HG03354 (cell line): ENCODE results near the gene CACNA1B.

Experiments used
- ATAC-seq: cut with Tn5 transposase; IDR thresholded peaks from one replicate; pipeline ENCODE4 v1.9.1; 2021; ENCODE audit warnings: mild to moderate bottlenecking; ENCODE audit not compliant: unreplicated experiment, poor library complexity, severe bottlenecking

The CACNA1B gene

GRCh38 chr9:138063033-138063432 is 185.5 kb downstream of the CACNA1B start:
- no peak for ATAC-seq

- no peak for ATAC-seq
Measured at GRCh38 chr9:138063785-138064184, 186.2 kb downstream of the CACNA1B start.

- no peak for ATAC-seq
Measured at GRCh38 chr9:138064547-138064946, 187.0 kb downstream of the CACNA1B start.

- ATAC-seq, result no peak
Measured at GRCh38 chr9:138065287-138065686, 187.7 kb downstream of the CACNA1B start.

- ATAC-seq, result no peak
Measured at GRCh38 chr9:138066049-138066448, 188.5 kb downstream of the CACNA1B start.

- no peak for ATAC-seq
Measured at GRCh38 chr9:138067613-138068367, 190.2 kb downstream of the CACNA1B start.

- ATAC-seq, result no peak
Measured at GRCh38 chr9:138068601-138069035, 191.0 kb downstream of the CACNA1B start.

GRCh38 chr9:138069731-138070456 is 192.3 kb downstream of the CACNA1B start:
- ATAC-seq, result no peak

GRCh38 chr9:138070815-138071214 is 193.2 kb downstream of the CACNA1B start:
- ATAC-seq, result no peak

GRCh38 chr9:138071292-138071691 is 193.7 kb downstream of the CACNA1B start:
- no peak for ATAC-seq

GRCh38 chr9:138071731-138072130 is 194.1 kb downstream of the CACNA1B start:
- no peak for ATAC-seq

- ATAC-seq, result no peak
Measured at GRCh38 chr9:138072161-138072842, 194.7 kb downstream of the CACNA1B start.

- ATAC-seq, result no peak
Measured at GRCh38 chr9:138072897-138073296, 195.3 kb downstream of the CACNA1B start.

- ATAC-seq, result no peak
Measured at GRCh38 chr9:138073408-138073807, 195.8 kb downstream of the CACNA1B start.

GRCh38 chr9:138073808-138074207 is 196.2 kb downstream of the CACNA1B start:
- no peak for ATAC-seq

GRCh38 chr9:138074516-138074915 is 196.9 kb downstream of the CACNA1B start:
- ATAC-seq, result no peak

- no peak for ATAC-seq
Measured at GRCh38 chr9:138075496-138075895, 197.9 kb downstream of the CACNA1B start.

- no peak for ATAC-seq
Measured at GRCh38 chr9:138075961-138076649, 198.5 kb downstream of the CACNA1B start.

- no peak for ATAC-seq
Measured at GRCh38 chr9:138076650-138077009, 199.0 kb downstream of the CACNA1B start.

- ATAC-seq, result no peak
Measured at GRCh38 chr9:138077126-138077525, 199.5 kb downstream of the CACNA1B start.
